ENCODE data around the gene PLEKHH2. TPM values are rescaled to one million over a fixed set of nuclear protein-coding genes. Genes with fewer than 3 reads are reported as not detected.

The PLEKHH2 gene
- total and polyA plus RNA-seq, 2 of the 13 experiments (the other 11 are each of a cell fraction or from before 2014, with no cell fraction given) = 1.1 to 3.0 TPM

- TF ChIP-seq ZNF646 (CRISPR knock-in tag; IDR thresholded peaks at IDR 0.05) (no peak), CCAR2 (optimal IDR thresholded peaks at IDR 0.05; ENCODE audit: low read depth, low read length) (no peak), ZNF337 (CRISPR knock-in tag; IDR thresholded peaks at IDR 0.05; ENCODE audit: borderline replicate concordance, low read depth) (peak; percentile 54; the same call in 1 of the 2 replicates), PAX8 (CRISPR knock-in tag; IDR thresholded peaks at IDR 0.05; ENCODE audit: borderline replicate concordance) (peak; percentile 50; the same call in 1 of the 2 replicates), ZNF275 (CRISPR knock-in tag; IDR thresholded peaks at IDR 0.05; ENCODE audit: borderline replicate concordance) (no peak), ZKSCAN8 (CRISPR knock-in tag; IDR thresholded peaks at IDR 0.05; ENCODE audit: borderline replicate concordance) (0 out of 2 replicates have a peak, but pooled peaks have one; percentile 64), ZNF747 (CRISPR knock-in tag; IDR thresholded peaks at IDR 0.05; ENCODE audit: borderline replicate concordance) (no peak), ADNP (CRISPR knock-in tag; IDR thresholded peaks at IDR 0.05) (no peak), MEF2D (CRISPR knock-in tag; IDR thresholded peaks at IDR 0.05) (peak; percentile 91)
- TF ChIP-seq, protein P1, sequence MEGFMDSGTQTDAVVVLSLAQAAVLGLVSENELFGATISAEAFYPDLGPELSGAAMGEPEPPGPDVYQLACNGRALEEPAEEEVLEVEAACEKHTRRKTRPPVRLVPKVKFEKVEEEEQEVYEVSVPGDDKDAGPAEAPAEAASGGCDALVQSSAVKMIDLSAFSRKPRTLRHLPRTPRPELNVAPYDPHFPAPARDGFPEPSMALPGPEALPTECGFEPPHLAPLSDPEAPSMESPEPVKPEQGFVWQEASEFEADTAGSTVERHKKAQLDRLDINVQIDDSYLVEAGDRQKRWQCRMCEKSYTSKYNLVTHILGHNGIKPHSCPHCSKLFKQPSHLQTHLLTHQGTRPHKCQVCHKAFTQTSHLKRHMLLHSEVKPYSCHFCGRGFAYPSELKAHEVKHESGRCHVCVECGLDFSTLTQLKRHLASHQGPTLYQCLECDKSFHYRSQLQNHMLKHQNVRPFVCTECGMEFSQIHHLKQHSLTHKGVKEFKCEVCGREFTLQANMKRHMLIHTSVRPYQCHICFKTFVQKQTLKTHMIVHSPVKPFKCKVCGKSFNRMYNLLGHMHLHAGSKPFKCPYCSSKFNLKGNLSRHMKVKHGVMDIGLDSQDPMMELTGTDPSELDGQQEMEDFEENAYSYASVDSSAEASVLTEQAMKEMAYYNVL (CRISPR knock-in tag; IDR thresholded peaks at IDR 0.05; ENCODE audit: borderline replicate concordance) = no peak
- TF ChIP-seq, protein P2, sequence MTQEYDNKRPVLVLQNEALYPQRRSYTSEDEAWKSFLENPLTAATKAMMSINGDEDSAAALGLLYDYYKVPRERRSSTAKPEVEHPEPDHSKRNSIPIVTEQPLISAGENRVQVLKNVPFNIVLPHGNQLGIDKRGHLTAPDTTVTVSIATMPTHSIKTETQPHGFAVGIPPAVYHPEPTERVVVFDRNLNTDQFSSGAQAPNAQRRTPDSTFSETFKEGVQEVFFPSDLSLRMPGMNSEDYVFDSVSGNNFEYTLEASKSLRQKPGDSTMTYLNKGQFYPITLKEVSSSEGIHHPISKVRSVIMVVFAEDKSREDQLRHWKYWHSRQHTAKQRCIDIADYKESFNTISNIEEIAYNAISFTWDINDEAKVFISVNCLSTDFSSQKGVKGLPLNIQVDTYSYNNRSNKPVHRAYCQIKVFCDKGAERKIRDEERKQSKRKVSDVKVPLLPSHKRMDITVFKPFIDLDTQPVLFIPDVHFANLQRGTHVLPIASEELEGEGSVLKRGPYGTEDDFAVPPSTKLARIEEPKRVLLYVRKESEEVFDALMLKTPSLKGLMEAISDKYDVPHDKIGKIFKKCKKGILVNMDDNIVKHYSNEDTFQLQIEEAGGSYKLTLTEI (CRISPR knock-in tag; conservative IDR thresholded peaks at IDR 0.05) = no peak
- TF ChIP-seq, protein P3, sequence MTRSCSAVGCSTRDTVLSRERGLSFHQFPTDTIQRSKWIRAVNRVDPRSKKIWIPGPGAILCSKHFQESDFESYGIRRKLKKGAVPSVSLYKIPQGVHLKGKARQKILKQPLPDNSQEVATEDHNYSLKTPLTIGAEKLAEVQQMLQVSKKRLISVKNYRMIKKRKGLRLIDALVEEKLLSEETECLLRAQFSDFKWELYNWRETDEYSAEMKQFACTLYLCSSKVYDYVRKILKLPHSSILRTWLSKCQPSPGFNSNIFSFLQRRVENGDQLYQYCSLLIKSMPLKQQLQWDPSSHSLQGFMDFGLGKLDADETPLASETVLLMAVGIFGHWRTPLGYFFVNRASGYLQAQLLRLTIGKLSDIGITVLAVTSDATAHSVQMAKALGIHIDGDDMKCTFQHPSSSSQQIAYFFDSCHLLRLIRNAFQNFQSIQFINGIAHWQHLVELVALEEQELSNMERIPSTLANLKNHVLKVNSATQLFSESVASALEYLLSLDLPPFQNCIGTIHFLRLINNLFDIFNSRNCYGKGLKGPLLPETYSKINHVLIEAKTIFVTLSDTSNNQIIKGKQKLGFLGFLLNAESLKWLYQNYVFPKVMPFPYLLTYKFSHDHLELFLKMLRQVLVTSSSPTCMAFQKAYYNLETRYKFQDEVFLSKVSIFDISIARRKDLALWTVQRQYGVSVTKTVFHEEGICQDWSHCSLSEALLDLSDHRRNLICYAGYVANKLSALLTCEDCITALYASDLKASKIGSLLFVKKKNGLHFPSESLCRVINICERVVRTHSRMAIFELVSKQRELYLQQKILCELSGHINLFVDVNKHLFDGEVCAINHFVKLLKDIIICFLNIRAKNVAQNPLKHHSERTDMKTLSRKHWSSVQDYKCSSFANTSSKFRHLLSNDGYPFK (CRISPR knock-in tag; IDR thresholded peaks at IDR 0.05; ENCODE audit: borderline replicate concordance) = peak; percentile 71; the same call in 1 of the 2 replicates
Measured at GRCh38 chr2:43773876-43774613, 137.0 kb downstream of the PLEKHH2 start, which contains the start of gene DYNC2LI1 (continued).
